Panc1 (cell line): ENCODE measurements around the gene HIPK2. TPM values are rescaled to one million over a fixed set of nuclear protein-coding genes. Genes with fewer than 3 reads are reported as not detected.

Experiments
- ATAC-seq: fragments of 200-7000 bp; cut with Tn5 transposase; 2 replicates; pipeline ENCODE4 v1.9.1; 2020; ENCODE audit warnings: mild to moderate bottlenecking, moderate library complexity
- BruUV-seq: library from RNA; stranded (reverse); fragments of 400-500 nt; replicated peaks from 2 replicates; lab custom pipeline; 2021; lab: Mats Ljungman, UMichigan
- CTCF ChIA-PET: fragments of 300-600 bp; sonication (Branson Sonifier 250); formaldehyde crosslinking; loops from one replicate; lab custom pipeline; 2022; ENCODE audit warnings: antibody characterized with exemption; lab: Charles Lee
- POLR2A ChIA-PET: fragments of 300-600 bp; sonication (Branson Sonifier 250); formaldehyde crosslinking; loops from one replicate; lab custom pipeline; 2022; ENCODE audit warnings: antibody characterized with exemption; lab: Charles Lee
- DNase-seq: peaks from one replicate; pipeline ENCODE4 v3.0.0-alpha.2; 2010; ENCODE audit warnings: low read depth, low spot score
- H3K27ac ChIP-seq: 2 replicates; pipeline ENCODE4 v1.5.1; 2011; ENCODE audit warnings: mild to moderate bottlenecking, low read length, inconsistent platforms
- H3K27me3 ChIP-seq: fragments of 200-500 bp; sonication (Bioruptor generic); 2 replicates; pipeline ENCODE4 v1.6.0; 2014; ENCODE audit warnings: low read length, inconsistent platforms; ENCODE audit not compliant: control insufficient read depth, insufficient read depth
- H3K36me3 ChIP-seq: fragments of 200-500 bp; sonication (Bioruptor generic); 2 replicates; pipeline ENCODE4 v1.5.1; 2014; ENCODE audit warnings: inconsistent platforms, mild to moderate bottlenecking, low read length, moderate library complexity; ENCODE audit not compliant: control insufficient read depth, insufficient read depth
- H3K4me1 ChIP-seq: 2 replicates; pipeline ENCODE4 v1.5.1; 2011; ENCODE audit warnings: inconsistent platforms, mild to moderate bottlenecking, low read length, moderate library complexity; ENCODE audit not compliant: control insufficient read depth, insufficient read depth
- H3K4me3 ChIP-seq, 2 experiments: 2 replicates each; pipeline ENCODE4 v1.5.1; 2011 to 2012; ENCODE audit warnings: low read depth in 2 of 2, low read length in 2 of 2, mild to moderate bottlenecking in 2 of 2, inconsistent platforms in 1 of 2, moderate library complexity in 1 of 2
- H3K9me3 ChIP-seq: fragments of 200-500 bp; sonication (Bioruptor generic); 2 replicates; pipeline ENCODE4 v1.5.1; 2014; ENCODE audit warnings: low read depth, mild to moderate bottlenecking, inconsistent platforms, low read length, moderate library complexity; ENCODE audit not compliant: control insufficient read depth, insufficient read depth
- POLR2AphosphoS5 ChIP-seq: IDR thresholded peaks from 2 replicates; pipeline ENCODE4 v1.6.1; 2012; ENCODE audit warnings: mild to moderate bottlenecking, low read depth, low read length, moderate library complexity
- SIN3A ChIP-seq: IDR thresholded peaks from 2 replicates; pipeline ENCODE4 v1.6.1; 2012; ENCODE audit warnings: low read depth, mild to moderate bottlenecking, low read length, moderate library complexity, borderline replicate concordance; ENCODE audit not compliant: insufficient read depth
- TCF7L2 ChIP-seq: IDR thresholded peaks from 2 replicates; pipeline ENCODE4 v1.6.1; 2011; ENCODE audit warnings: mild to moderate bottlenecking, low read depth, low read length, inconsistent platforms
- in situ Hi-C: cut with HindIII; loops from 2 replicates; pipeline ENCODE4 v1.10.0; 2016; ENCODE audit warnings: low sequenced_read_pairs, low pct_unique_long_range_greater_than_20kb
- intact Hi-C: fragments of 100-400 bp; cut with micrococcal nuclease; formaldehyde crosslinking; loops from one replicate; pipeline ENCODE4 v1.10.0; 2022; ENCODE audit not compliant: unreplicated experiment
- total RNA-seq: library from RNA; stranded (reverse); gene quantifications from one replicate; pipeline ENCODE4 v1.2.1, GENCODE V29; 2021; ENCODE audit not compliant: unreplicated experiment
- TF ChIP-seq, protein P1 (sequence below): fragments of 450-650 bp; IDR thresholded peaks from 2 replicates; pipeline ENCODE4 v1.5.1; 2017; ENCODE audit warnings: mild to moderate bottlenecking
- TF ChIP-seq, protein P2 (sequence below), 2 experiments: IDR thresholded peaks; 2 replicates each; pipeline ENCODE4 v1.6.1; 2011 to 2012; ENCODE audit warnings: low read depth in 2 of 2, control low read depth in 1 of 2, low read length in 1 of 2, mild to moderate bottlenecking in 1 of 2, moderate library complexity in 1 of 2; ENCODE audit not compliant: insufficient read depth in 1 of 2

Gene HIPK2
- total RNA-seq, 1 experiment from 2014 or later, result 34.1 TPM

- no peaks in the 10 kb centered on the region for H3K36me3 ChIP-seq
- no peaks in the 10 kb centered on the region for H3K4me1 ChIP-seq
- no peaks in the 10 kb centered on the region for H3K9me3 ChIP-seq
- ChIA-PET CTCF (no interaction called here), POLR2A (interaction anchor here (0.5 to 0.6 kb wide), 3 partner anchors 44 to 154 kb away, joined by 3 to 5 read pairs (median 3); no protein-coding TSS in a partner anchor)
- no peak overlapping the region for H3K4me3 ChIP-seq
- TF ChIP-seq, protein P1, sequence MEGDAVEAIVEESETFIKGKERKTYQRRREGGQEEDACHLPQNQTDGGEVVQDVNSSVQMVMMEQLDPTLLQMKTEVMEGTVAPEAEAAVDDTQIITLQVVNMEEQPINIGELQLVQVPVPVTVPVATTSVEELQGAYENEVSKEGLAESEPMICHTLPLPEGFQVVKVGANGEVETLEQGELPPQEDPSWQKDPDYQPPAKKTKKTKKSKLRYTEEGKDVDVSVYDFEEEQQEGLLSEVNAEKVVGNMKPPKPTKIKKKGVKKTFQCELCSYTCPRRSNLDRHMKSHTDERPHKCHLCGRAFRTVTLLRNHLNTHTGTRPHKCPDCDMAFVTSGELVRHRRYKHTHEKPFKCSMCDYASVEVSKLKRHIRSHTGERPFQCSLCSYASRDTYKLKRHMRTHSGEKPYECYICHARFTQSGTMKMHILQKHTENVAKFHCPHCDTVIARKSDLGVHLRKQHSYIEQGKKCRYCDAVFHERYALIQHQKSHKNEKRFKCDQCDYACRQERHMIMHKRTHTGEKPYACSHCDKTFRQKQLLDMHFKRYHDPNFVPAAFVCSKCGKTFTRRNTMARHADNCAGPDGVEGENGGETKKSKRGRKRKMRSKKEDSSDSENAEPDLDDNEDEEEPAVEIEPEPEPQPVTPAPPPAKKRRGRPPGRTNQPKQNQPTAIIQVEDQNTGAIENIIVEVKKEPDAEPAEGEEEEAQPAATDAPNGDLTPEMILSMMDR, result no peak
- no peak for TF ChIP-seq TCF7L2
- intact Hi-C loops, result no loop called here
- BruUV-seq, result no TSS peak
- ATAC-seq (no peak), DNase-seq (no peak)
- no peak overlapping the region for H3K27ac ChIP-seq
- in situ Hi-C loops, result no loop called here
- H3K27me3 ChIP-seq, result no peaks in the 10 kb centered on the region
Observed at GRCh38 chr7:139589474-139589873, 188.3 kb downstream of the HIPK2 start.

DNA sequence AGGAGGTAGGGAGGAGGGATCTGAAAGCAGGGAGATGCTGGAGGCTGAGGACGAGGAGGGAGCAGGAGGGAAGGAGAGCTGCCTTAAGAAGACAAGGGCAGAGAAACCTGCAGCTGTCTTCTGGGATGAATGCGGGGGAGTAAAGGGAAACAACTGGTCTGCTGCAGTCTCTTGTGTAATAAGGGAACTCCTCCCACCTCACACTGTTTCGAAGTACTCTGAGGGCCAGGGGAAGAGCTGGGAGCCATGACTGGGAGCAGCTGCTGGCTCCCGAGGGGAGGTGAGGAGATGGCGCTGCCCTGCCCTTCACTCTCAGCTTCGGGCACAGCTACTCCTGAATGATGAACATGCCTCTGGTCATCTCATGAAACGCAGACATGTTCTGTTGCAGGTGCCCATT is 189.2 kb downstream of the HIPK2 start:
- H3K36me3 ChIP-seq, result no peaks in the 10 kb centered on the region
- no peak overlapping the region for H3K4me3 ChIP-seq
- ATAC-seq (no peak), DNase-seq (no peak)
- H3K4me1 ChIP-seq, result no peaks in the 10 kb centered on the region
- ChIA-PET CTCF (interaction anchor here (0.7 to 0.9 kb wide), 2 partner anchors 13 to 28 kb away, joined by 3 to 4 read pairs; no protein-coding TSS in a partner anchor), POLR2A (no interaction called here)
- in situ Hi-C loops, result no loop called here
- no TSS peak for BruUV-seq
- H3K27ac ChIP-seq, result no peak overlapping the region
- no peaks in the 10 kb centered on the region for H3K27me3 ChIP-seq
- intact Hi-C loops, result no loop called here
- no peaks in the 10 kb centered on the region for H3K9me3 ChIP-seq
- TF ChIP-seq, protein P2, sequence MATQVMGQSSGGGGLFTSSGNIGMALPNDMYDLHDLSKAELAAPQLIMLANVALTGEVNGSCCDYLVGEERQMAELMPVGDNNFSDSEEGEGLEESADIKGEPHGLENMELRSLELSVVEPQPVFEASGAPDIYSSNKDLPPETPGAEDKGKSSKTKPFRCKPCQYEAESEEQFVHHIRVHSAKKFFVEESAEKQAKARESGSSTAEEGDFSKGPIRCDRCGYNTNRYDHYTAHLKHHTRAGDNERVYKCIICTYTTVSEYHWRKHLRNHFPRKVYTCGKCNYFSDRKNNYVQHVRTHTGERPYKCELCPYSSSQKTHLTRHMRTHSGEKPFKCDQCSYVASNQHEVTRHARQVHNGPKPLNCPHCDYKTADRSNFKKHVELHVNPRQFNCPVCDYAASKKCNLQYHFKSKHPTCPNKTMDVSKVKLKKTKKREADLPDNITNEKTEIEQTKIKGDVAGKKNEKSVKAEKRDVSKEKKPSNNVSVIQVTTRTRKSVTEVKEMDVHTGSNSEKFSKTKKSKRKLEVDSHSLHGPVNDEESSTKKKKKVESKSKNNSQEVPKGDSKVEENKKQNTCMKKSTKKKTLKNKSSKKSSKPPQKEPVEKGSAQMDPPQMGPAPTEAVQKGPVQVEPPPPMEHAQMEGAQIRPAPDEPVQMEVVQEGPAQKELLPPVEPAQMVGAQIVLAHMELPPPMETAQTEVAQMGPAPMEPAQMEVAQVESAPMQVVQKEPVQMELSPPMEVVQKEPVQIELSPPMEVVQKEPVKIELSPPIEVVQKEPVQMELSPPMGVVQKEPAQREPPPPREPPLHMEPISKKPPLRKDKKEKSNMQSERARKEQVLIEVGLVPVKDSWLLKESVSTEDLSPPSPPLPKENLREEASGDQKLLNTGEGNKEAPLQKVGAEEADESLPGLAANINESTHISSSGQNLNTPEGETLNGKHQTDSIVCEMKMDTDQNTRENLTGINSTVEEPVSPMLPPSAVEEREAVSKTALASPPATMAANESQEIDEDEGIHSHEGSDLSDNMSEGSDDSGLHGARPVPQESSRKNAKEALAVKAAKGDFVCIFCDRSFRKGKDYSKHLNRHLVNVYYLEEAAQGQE (IDR thresholded peaks at IDR 0.05; ENCODE audit: insufficient read depth in 1 of 2, low read depth in 2 of 2, low read length in 1 of 2), result no peak
- no peak for TF ChIP-seq TCF7L2
- no peak for TF ChIP-seq SIN3A
- no peak for TF ChIP-seq POLR2AphosphoS5
- TF ChIP-seq, protein P1, result no peak
